Thyroid gland (tissue), 4 donors: ENCODE data around the gene KIF27. TPM values are rescaled to one million over a fixed set of nuclear protein-coding genes. Genes with fewer than 3 reads are reported as not detected.
A peak's percentile ranks its signal among the peaks of the same experiment; 100 is the strongest.
"Not testable (repeated sequence)": the region's sequence is repeated elsewhere in the genome, so short reads cannot be mapped to it uniquely, and the experiment has no call there.

Experiments used
- DNase-seq, 2 donors: peaks; one replicate each; pipeline ENCODE4 v3.0.0-alpha.2; 2019
- H3K27ac ChIP-seq, 3 donors: fragments of 200-600 bp; sonication (generic); 1 replicate in 2 of 3; 2 replicates in 1 of 3; pipeline ENCODE4 v1.5.1; 2016 to 2019; ENCODE audit warnings: mild to moderate bottlenecking in 1 of 3, moderate library complexity in 1 of 3
- H3K27me3 ChIP-seq: fragments of 200-600 bp; sonication (generic); one replicate; pipeline ENCODE4 v1.5.1; 2019
- H3K36me3 ChIP-seq, 2 donors: fragments of 200-600 bp; sonication (generic); one replicate each; pipeline ENCODE4 v1.5.1; 2016 to 2019
- H3K4me1 ChIP-seq, 2 donors: fragments of 200-600 bp; sonication (generic); one replicate each; pipeline ENCODE4 v1.5.1; 2017 to 2019
- H3K4me3 ChIP-seq, 3 donors: fragments of 200-600 bp; sonication (generic); replicated peaks in 1 of 3; 1 replicate in 2 of 3; 2 replicates in 1 of 3; pipeline ENCODE4 v1.5.1; 2016; ENCODE audit warnings: mild to moderate bottlenecking in 1 of 3
- H3K9me3 ChIP-seq: fragments of 200-600 bp; sonication (generic); one replicate; pipeline ENCODE4 v1.5.1; 2017
- POLR2A ChIP-seq, 2 donors: fragments of 450-650 bp; IDR thresholded peaks; one replicate each; pipeline ENCODE4 v1.6.1; 2017; ENCODE audit warnings: antibody characterized with exemption in 2 of 2, mild to moderate bottlenecking in 2 of 2, moderate library complexity in 1 of 2
- WGBS, 2 donors: methylation state at CpG; one replicate each; pipeline ENCODE4 v1.1.5; 2017; 5-methylcytosine and 5-hydroxymethylcytosine counted together
- intact Hi-C: fragments of 100-400 bp; cut with DNase I; formaldehyde crosslinking; loops from one replicate; pipeline ENCODE4 v1.15.1; 2023
- microRNA-seq: library from miRNA; unstranded; fragments of <30 nt; microRNA quantifications from one replicate; pipeline ENCODE4, GENCODE V29; 2016
- total RNA-seq, 4 donors: library from RNA; depleted of rRNA; stranded (reverse); fragments of >200 nt; gene quantifications; one replicate each; pipeline ENCODE4 v1.2.3, GENCODE V29; 2016
- TF ChIP-seq, protein P1 (sequence below), 6 experiments: fragments of 200-600 bp in 3 of 6; fragments of 450-650 bp in 3 of 6; sonication (generic) in 3 of 6; IDR thresholded peaks; one replicate each; pipeline ENCODE4 v1.5.1; 2016 to 2019; ENCODE audit warnings: antibody characterized with exemption in 6 of 6, mild to moderate bottlenecking in 2 of 6, inconsistent platforms in 1 of 6, moderate library complexity in 1 of 6

Gene KIF27
- total RNA-seq, 4 donors from 2014 or later: 17.6 to 28.2 (median 19.2) TPM

DNA sequence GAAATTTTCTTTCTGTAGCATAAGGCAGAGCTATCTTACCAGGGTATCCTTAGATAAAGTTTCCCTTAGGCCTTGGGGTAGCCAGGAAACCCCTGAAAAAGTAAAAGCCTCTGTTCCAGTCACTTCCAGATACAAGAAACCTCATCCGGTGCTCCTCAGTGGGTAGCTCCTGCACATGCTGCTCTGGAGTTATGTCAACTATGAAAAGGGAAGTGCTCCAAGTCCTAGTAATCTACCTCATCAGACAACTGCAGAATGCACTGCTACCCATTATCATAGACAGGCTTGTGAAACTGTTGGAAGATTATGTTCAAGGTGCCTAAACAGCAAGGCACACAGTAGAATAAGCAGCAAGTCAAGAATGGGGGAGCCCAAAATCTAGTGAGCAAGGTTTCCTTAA lies 112.0 kb downstream of the KIF27 start:
- 38 to 94% methylated on average over 1 of the region's 1 CpG for WGBS, 2 donors
- H3K27me3 ChIP-seq, H3K36me3 ChIP-seq, H3K4me3 ChIP-seq, H3K9me3 ChIP-seq, H3K4me1 ChIP-seq, DNase-seq, H3K27ac ChIP-seq, intact Hi-C loops: not testable (repeated sequence)

GRCh38 chr9:83804454-83804853 lies 116.8 kb downstream of the KIF27 start:
- H3K36me3 ChIP-seq, H3K4me1 ChIP-seq, H3K4me3 ChIP-seq, H3K9me3 ChIP-seq, H3K27me3 ChIP-seq, H3K27ac ChIP-seq, DNase-seq, intact Hi-C loops: not testable (repeated sequence)
- no CpG with 5 or more reads among the region's 31 CpGs for WGBS, 2 donors

GRCh38 chr9:83803941-83804340 lies 117.3 kb downstream of the KIF27 start:
- H3K27ac ChIP-seq, H3K9me3 ChIP-seq, H3K4me3 ChIP-seq, H3K27me3 ChIP-seq, H3K36me3 ChIP-seq, intact Hi-C loops, H3K4me1 ChIP-seq, DNase-seq: not testable (repeated sequence)
- no CpG with 5 or more reads among the region's 33 CpGs for WGBS, 2 donors

GRCh38 chr9:83800236-83801033 lies 120.8 kb downstream of the KIF27 start:
- Histone ChIP-seq H3K4me3 (no peak overlapping the region), H3K27me3 (no peaks in the 10 kb centered on the region), H3K27ac (no peak overlapping the region), H3K36me3 (peaks cover 0 to 8% of the 10 kb centered on the region in 2 donors), H3K9me3 (no peaks in the 10 kb centered on the region), H3K4me1 (no peaks in the 10 kb centered on the region)
- intact Hi-C loops: no loop called here
- 92% methylated on average over 13 of the region's 13 CpGs for WGBS, 2 donors
- TF ChIP-seq POLR2A (IDR thresholded peaks at IDR 0.05): no peak
- TF ChIP-seq, protein P1, sequence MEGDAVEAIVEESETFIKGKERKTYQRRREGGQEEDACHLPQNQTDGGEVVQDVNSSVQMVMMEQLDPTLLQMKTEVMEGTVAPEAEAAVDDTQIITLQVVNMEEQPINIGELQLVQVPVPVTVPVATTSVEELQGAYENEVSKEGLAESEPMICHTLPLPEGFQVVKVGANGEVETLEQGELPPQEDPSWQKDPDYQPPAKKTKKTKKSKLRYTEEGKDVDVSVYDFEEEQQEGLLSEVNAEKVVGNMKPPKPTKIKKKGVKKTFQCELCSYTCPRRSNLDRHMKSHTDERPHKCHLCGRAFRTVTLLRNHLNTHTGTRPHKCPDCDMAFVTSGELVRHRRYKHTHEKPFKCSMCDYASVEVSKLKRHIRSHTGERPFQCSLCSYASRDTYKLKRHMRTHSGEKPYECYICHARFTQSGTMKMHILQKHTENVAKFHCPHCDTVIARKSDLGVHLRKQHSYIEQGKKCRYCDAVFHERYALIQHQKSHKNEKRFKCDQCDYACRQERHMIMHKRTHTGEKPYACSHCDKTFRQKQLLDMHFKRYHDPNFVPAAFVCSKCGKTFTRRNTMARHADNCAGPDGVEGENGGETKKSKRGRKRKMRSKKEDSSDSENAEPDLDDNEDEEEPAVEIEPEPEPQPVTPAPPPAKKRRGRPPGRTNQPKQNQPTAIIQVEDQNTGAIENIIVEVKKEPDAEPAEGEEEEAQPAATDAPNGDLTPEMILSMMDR (IDR thresholded peaks at IDR 0.05): no peak
- no peak for DNase-seq

- no peak for DNase-seq
- intact Hi-C loops: no loop called here
- H3K36me3 ChIP-seq: peaks cover 0 to 7% of the 10 kb centered on the region in 2 donors
- no peaks in the 10 kb centered on the region for H3K27me3 ChIP-seq
- H3K4me3 ChIP-seq: no peak overlapping the region
- H3K27ac ChIP-seq: no peak overlapping the region
- no peaks in the 10 kb centered on the region for H3K9me3 ChIP-seq
- TF ChIP-seq POLR2A (IDR thresholded peaks at IDR 0.05): no peak
- TF ChIP-seq, protein P1 (IDR thresholded peaks at IDR 0.05): no peak
- H3K4me1 ChIP-seq: no peaks in the 10 kb centered on the region
- WGBS, 2 donors: 93 to 95% methylated on average over 2 of the region's 2 CpGs
These were observed 127.2 kb downstream of the KIF27 start for GRCh38 chr9:83794051-83794450.

DNA sequence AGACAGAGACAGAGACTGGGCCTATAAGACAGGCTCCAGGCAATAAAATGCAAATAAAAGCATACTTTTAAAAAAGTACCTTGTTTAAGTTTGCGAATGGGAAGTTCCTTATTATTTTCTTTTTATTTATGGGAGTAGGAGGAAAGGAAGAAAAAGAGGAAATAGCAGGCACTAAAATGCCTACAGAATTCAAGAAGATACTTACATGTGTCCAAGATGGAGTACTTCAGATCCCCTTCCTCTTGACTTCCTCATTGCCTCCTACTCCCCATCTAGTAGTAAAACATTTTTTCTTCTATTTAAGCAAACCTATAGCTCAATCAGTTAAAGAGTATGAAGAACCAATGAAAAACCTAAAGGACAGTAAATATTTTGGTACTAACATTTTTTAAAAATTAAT lies 128.5 kb downstream of the KIF27 start:
- no peaks in the 10 kb centered on the region for H3K36me3 ChIP-seq
- H3K9me3 ChIP-seq: no peaks in the 10 kb centered on the region
- H3K4me1 ChIP-seq: no peaks in the 10 kb centered on the region
- no peak overlapping the region for H3K4me3 ChIP-seq
- no peak for TF ChIP-seq POLR2A (IDR thresholded peaks at IDR 0.05)
- TF ChIP-seq, protein P1 (IDR thresholded peaks at IDR 0.05): no peak
- DNase-seq: no peak
- H3K27ac ChIP-seq: no peak overlapping the region
- WGBS, 2 donors: 86 to 96% methylated on average over 1 of the region's 1 CpG
- intact Hi-C loops: no loop called here
- no peaks in the 10 kb centered on the region for H3K27me3 ChIP-seq

Small RNA genes within 50 kb of the gene (microRNA-seq; reads per million reads assigned to microRNA genes)
- 146 reads per million, percentile 58 among the genes with 10 or more reads in this experiment for gene MIR7-1

Other genes starting within 250 kb of the KIF27 start
- 100 to 1,000 TPM; 111 to 159 (median 123) TPM for gene UBQLN1, start 213.5 kb downstream of the KIF27 start, total RNA-seq
- 10 to 100 TPM; 15.5 to 24.3 (median 19.0) TPM for gene GKAP1, start 103.7 kb downstream of the KIF27 start, total RNA-seq
- gene HNRNPK, start 58.8 kb upstream of the KIF27 start, total RNA-seq: 100 to 1,000 TPM; 501 to 702 (median 639) TPM
- 10 to 100 TPM in 2 of 4 donors, 1 to 10 TPM in 2; 7.2 to 11.4 (median 9.7) TPM for gene RMI1, start 59.4 kb upstream of the KIF27 start, total RNA-seq